GM19397 (cell line): ENCODE results near the gene GSG1L.

ENCODE experiments used
- ATAC-seq: cut with Tn5 transposase; IDR thresholded peaks from one replicate; pipeline ENCODE4 v1.9.1; 2021; ENCODE audit warnings: mild to moderate bottlenecking, moderate library complexity; ENCODE audit not compliant: unreplicated experiment

Gene GSG1L

DNA sequence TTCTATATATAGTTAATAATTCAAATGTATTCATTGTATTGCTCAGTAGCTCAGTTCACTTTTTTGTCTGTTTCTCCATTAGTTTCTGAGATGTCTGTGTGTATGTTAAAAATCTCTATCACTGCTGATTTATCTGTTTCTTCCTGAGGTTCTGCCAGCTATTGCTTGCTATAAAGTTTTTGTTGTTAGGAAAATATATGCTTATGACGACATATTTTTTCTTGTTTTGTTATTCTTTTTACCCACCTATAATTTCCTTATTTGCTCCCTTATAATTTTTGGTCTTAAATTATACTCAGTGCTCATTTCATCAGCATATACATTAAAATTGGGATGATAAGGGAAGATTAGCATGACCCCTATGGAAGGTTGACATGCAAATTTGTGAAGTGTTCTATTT lies 200.6 kb downstream of the GSG1L start:
- ATAC-seq = no peak

DNA sequence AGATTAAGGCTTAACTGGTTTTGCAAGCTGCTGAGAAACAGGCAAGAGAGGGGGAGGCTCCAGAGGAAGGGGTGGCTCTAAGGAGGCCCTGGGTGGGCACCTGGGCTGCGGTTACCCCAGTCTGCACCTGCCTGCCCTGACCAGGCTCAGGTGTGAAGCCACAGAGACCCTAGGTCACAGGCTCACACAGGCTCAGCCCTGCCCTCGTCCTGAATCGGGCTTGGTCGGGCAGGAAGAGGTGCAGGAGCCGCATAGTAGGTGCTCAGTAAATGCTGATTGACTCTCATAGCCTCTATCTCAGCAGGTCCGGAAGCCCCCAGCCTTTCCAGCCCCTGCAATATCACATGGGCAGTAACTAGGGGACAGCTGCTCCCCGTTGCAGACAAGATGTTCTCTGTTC lies 203.4 kb downstream of the GSG1L start:
- ATAC-seq = no peak

GRCh38 chr16:27859020-27859419 lies 204.5 kb downstream of the GSG1L start:
- ATAC-seq = no peak

DNA sequence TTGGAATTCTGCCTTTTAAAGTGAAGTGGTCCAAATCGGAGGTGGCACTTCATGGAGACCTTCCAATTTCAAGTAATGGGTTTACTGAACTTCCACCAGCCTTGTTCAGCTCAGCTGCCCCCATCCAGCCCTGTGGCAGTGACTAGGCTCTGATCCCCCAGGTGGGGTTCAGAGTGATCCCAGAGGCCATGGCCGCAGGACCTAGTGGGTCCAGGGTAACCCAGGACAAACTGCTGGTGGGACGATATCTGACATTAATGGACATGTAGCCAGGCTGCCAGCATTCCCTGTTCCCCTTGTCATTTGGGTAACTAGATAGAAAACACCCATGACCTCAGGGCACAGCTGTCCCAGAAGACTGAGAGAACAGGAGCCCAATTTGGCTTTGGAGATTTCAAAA lies 209.9 kb downstream of the GSG1L start:
- no peak for ATAC-seq

DNA sequence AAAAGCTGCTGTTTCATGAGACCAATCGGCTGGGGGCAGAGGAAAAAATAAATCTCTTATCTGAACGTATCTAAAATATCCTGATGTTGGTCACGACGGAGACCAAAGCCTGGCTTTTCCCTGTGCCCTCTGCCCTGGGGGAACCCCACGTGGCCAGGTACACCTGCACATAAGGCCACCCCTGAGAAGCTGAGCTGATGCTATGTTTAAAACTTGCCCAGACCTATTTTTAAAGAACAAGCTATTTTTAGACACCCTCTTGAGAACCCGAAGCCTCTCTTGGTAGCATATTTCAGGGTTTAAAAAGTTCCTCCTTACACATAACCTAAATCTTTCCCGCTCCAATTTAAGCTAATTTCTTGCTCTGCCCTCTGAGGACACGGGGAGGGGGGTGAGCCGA lies 210.4 kb downstream of the GSG1L start:
- ATAC-seq = no peak

DNA sequence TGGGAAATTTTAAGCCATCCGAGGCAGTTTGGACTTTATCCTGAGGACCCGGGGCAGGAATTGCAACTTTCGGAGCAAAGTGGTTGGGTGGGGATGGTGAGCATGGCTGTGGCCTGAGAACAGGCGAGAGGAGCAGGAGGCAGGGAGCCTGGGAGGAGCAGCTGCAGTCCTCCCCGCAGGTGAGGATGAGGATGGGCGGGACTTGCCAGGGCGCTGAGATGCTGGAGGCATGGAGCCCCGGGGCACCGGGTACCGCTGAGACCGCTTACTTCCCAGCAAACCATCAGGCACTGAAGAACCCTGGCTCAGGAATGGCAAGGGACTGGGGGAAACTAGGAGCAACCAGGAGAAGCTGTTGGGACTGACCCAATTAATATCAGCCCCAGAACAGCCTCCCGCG lies 210.8 kb downstream of the GSG1L start:
- no peak for ATAC-seq

DNA sequence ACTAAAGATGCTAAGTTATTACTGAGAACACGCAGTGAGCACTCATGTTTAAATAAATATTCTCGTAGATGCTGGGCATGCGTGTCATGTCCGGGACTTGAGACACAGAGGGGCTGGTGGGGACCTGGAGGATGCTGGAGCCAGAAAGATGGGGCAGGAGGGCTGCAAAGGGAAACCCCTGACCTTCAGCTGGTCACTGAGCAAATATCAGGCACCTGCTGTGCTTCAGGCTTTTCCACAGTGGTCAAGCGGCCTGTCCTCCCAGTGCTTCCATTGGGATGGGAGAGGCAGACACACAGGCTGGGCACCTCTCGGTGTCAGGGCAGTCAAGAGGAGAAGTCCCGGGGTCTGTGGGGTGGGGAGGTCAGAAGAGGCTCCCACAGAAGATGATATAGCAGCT lies 211.4 kb downstream of the GSG1L start:
- ATAC-seq = no peak

- no peak for ATAC-seq
Measured at GRCh38 chr16:27851586-27851985, 211.9 kb downstream of the GSG1L start.

DNA sequence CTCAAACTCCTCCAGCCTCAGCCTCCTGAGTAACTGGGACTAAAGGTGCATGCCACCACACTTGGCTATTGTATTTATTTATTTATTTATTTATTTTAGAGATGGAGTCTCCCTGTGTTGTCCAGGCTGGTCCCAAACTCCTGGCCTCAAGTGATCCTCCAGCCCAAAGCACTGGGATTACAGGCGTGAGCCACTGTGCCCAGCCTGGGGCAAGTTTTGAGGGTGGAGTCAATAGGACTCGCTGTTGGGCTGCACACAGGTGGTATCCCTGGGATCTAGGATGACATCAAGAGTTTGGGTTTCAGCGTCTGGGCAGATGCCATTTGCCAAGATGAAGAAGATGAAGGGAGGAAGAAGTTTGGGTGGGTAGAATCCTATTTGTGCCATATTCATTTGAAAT lies 213.9 kb downstream of the GSG1L start:
- no peak for ATAC-seq

- ATAC-seq = no peak
Measured at GRCh38 chr16:27847030-27847550, 216.4 kb downstream of the GSG1L start.

DNA sequence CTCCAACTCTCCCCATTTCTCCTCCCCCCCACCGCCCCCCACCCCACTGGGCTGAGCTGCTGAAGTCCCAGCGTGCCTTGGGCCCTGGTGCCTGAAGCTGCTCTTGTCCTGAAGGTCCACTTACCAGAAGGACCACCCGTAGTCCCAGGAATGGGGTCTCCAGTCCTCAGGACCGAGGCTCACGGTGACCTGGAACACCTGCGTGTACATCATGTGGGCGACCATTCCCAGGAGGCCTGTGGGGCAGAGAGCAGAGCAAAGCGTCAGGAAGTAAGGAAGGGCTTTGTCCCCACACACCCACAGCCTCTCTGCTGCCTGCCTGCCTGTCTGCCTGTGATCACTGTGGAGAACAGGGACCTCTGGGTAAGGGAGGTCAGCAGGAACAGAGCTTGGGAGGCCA lies 218.7 kb downstream of the GSG1L start:
- ATAC-seq = no peak

DNA sequence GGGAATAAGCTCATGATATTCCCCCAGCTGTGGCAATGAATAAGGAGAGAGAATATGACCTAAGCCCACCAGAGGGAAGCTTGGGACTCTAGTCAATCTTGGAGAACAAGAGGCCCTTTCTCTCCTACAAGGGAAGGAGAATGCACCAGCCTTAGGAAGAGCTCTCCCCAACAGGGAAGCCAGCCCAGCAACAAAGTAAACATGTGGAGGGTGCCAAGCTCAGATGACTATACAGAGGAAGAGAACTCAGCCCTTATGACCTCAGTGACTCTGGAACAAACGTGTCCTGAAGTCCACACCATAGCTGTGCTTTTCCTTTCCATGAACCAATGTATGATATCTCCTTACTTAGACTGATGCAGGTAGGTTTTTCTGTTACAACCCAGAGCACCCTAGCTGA lies 219.7 kb downstream of the GSG1L start:
- no peak for ATAC-seq

DNA sequence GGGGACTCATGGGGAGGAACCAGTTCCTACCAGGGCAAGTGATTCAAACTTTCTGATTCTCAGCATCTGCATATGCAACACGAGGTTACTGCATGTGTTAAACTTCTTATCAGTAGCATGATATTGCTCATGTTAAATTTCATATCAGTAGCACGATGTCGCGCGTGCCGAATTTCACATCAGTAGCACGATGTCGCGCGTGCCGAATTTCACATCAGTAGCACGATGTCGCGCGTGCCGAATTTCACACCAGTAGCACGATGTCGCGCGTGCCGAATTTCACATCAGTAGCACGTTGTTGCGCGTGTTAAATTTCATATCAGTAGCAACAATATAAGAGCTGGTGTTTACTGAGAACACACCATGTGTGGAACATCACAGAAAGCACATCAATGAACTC lies 221.6 kb downstream of the GSG1L start:
- no peak for ATAC-seq

DNA sequence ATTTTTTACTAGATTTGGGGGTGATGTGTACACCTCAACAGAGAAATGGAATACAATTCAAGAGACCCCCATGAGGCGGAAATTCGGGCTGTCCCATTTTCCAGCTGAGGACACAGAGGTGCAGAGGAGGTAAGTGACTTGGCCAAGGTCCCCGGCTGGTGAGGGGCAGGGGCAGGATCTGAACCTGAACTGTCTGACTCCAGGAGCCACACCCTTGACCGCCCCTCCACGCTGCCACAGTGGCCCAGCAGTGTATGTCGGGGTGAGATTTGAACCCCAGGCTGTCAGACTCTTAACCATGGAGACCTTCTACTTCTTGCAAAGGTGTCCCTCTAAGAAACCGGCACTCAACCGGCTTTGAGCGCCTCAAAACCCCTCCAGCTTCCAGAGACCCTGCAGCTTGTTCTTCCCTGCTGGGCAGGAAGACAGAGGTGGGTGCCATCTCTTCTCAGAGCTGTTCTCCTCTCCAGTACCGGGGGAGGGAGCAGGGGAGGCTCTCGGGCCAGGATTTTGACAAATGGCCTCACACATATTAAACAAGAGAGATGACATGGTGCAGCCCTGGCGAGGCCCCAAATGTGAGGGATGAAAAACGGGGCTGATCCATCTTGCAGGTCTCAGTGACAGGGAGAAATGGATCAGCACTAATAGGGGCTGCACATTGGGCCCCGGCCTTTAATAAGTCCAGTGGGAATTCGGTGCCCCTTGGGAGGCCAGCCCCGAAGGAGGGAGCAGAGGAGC lies 222.3 kb downstream of the GSG1L start:
- ATAC-seq = no peak

DNA sequence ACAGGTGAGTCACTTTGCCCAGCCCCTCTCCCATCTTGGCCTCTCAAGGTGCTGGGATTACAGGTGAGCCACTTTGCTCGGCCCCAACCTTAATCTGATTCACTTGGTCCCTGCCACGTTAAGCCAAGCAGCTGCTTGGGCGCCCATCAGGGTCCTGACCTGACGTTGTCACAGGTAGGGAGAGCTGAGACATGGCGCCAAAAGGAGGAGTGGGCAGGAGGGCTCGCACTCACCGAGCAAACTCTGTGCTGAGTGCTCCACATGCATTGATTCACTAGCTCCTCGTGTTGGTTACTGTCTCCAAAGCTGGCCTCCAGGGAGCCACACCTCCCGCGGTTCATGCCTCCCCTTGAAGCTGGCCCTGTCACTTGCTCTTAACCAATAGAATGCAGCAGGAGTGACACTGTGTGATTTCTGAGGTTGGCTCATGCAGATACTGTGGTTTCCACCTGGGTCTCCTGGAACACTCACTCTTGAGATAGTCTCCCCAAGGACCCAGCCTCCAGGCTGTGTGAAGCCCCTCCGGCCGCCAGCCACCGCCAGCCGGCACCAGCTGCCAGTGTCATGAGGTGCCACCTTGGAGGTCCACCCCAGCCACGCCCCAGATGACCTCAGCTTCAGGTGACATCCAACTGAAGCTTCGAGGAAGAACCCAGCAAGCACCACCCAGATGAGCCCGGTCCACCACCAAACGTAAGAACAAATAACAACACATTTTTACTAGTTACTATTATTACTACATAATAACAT lies 223.0 kb downstream of the GSG1L start:
- no peak for ATAC-seq

GRCh38 chr16:27839419-27839818 lies 224.1 kb downstream of the GSG1L start:
- no peak for ATAC-seq

DNA sequence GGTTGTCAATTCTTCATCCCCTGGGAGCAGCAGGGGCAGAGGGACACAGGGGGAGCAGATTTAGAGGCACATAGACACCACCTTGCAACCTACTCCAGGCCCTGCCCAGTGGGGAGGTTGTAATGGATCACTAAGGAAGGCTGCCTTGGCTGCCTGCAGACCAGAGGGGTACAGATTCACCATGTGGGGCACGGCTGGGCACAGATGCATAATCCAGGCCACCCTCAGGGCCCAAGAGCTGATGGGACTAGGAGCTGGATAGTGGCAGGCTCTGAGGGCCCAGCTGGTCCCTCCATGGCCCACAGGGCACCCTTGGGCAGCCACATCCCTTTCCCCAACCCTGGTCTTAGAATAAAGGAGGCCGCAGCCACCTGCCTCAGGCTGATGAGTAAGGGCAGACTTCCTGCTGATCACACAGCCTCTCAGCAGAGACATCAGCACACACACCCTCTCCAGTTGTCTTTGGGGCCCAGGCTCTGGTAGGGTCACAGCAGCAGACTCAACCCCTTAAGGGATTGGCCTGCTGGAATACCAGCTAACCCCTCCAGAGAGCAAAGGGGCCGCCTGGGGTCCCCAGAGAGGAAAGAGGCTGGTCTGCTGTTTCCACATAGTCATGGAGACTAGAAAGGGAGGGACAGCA lies 224.9 kb downstream of the GSG1L start:
- no peak for ATAC-seq

DNA sequence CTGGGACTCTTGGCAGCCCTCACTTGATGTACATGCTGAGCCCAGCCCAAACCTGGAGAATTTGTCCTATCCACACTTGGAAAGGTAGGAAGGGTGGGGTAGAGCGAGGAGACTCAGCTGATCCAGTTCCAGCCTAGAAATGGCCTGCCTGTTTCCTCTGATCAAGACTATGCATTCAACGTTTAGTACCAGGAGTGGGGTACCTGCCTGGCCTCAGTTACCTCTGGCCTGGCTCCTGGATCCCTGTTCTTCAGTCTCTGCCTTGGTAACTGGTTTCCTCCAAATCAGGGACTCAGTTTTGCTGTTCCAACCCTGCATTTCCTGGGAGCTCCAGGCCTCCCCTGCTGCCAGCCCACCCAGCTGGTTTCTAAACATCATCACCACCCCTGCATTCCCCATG lies 233.5 kb downstream of the GSG1L start:
- no peak for ATAC-seq

- no peak for ATAC-seq
Measured at GRCh38 chr16:27828671-27829070, 234.8 kb downstream of the GSG1L start.

DNA sequence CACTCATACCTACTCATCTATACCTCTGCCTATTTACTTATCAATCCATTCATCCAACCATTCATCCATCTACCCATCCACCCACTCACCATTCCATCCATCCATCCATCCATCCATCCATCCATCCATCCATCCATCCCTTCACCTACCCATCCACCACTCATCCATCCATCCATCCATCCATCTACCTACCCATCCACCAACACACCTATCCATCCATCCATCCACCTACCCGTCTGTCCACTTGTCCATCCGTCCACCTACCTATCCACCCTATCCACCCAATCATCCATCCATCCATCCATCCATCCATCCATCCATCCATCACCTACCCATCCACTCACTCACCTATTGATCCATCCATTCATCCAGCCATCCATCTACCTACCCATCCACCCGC lies 235.7 kb downstream of the GSG1L start:
- no peak for ATAC-seq

GRCh38 chr16:27826893-27827289 lies 236.6 kb downstream of the GSG1L start:
- no peak for ATAC-seq
